Mammary epithelial cell (primary cell): Measurements from ENCODE around the gene ARMC9.

Experiments used
- CTCF ChIP-seq, 2 donors: IDR thresholded peaks in 1 of 2; conservative IDR thresholded peaks in 1 of 2; 2 replicates each; pipeline ENCODE4 v1.5.1; 2011 to 2012; ENCODE audit warnings: inconsistent platforms in 2 of 2, low read length in 2 of 2, mild to moderate bottlenecking in 2 of 2, control low read depth in 1 of 2, low read depth in 1 of 2; ENCODE audit not compliant: insufficient read depth in 1 of 2; ENCODE audit errors: extremely low read depth in 1 of 2
- EZH2 ChIP-seq: IDR thresholded peaks from 2 replicates; pipeline ENCODE4 v1.6.1; 2012; ENCODE audit warnings: low read length, inconsistent platforms, borderline replicate concordance

GRCh38 chr2:231168460-231169139 is 29.8 kb upstream of the ARMC9 start:
- TF ChIP-seq CTCF (conservative IDR thresholded peaks at IDR 0.05 in 1 of 2, IDR thresholded peaks at IDR 0.05 in 1 of 2; ENCODE audit: extremely low read depth in 1 of 2, insufficient read depth in 1 of 2, low read depth in 1 of 2, low read length in 2 of 2) (no peak), EZH2 (no peak)
